BLaER1 treated with 17β-estradiol and CSF1 and Interleukin-3, amounts not matched to agents 10 nM and 100 nM (cell line): Measurements from ENCODE around the gene GATAD2A.
A peak's percentile ranks its signal among the peaks of the same experiment; 100 is the strongest.

ENCODE experiments used
- H3K27ac ChIP-seq, 11 experiments: shearing (Covaris generic); formaldehyde crosslinking; 2 replicates each; pipeline ENCODE4 v1.8.1; 2022
- H3K27me3 ChIP-seq, 11 experiments: shearing (Covaris generic); formaldehyde crosslinking; 2 replicates each; pipeline ENCODE4 v1.8.1; 2022
- H3K36me3 ChIP-seq, 11 experiments: shearing (Covaris generic); formaldehyde crosslinking; 2 replicates each; pipeline ENCODE4 v1.8.1; 2022
- H3K4me1 ChIP-seq, 10 experiments: shearing (Covaris generic); formaldehyde crosslinking; 2 replicates each; pipeline ENCODE4 v1.8.1; 2022
- H3K4me2 ChIP-seq, 11 experiments: shearing (Covaris generic); formaldehyde crosslinking; 2 replicates each; pipeline ENCODE4 v1.8.1; 2022
- H3K4me3 ChIP-seq, 10 experiments: shearing (Covaris generic); formaldehyde crosslinking; 2 replicates each; pipeline ENCODE4 v1.8.1; 2022
- H3K9ac ChIP-seq, 11 experiments: shearing (Covaris generic); formaldehyde crosslinking; 2 replicates each; pipeline ENCODE4 v1.8.1; 2022
- H3K9me3 ChIP-seq, 11 experiments: shearing (Covaris generic); formaldehyde crosslinking; replicated peaks in 1 of 11; 2 replicates each; pipeline ENCODE4 v1.8.1; 2022
- H4K20me1 ChIP-seq, 11 experiments: shearing (Covaris generic); formaldehyde crosslinking; 2 replicates each; pipeline ENCODE4 v1.8.1; 2022
- Cebpa-rat ChIP-seq, 11 experiments: shearing (Covaris generic); IDR thresholded peaks; 2 replicates each; pipeline ENCODE4 v1.8.1; 2022

The GATAD2A gene

DNA sequence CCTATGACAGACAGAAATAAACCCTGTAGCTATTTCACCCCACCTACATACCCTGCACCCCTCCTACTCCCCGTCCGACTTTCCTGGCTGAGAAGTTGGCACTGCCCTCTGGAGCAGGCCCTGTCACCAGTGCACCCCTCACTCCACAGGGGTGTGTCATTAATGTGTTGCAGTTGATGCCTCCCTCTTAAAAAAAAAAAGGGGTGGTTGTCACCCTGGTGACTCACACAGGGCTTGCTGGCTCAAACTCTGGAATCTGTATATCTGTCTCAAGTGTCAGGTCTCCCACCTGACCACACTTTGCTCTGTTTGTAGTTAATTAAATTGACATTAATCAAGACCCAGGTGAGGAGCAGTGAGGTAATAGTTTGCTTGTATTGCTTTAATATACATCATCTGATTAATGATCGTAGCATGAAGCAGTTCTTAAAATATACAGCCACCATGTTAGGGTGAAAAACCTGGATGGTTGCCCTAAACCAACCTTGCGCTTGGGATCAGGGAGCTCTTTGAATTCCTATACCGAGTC is 2.0 kb upstream of the GATAD2A start:
- Histone ChIP-seq H3K4me1 (peaks cover 79 to 89% (median 82%) of the 10 kb centered on the region in 10 experiments), H3K9ac (peak overlapping the region in 8 of 11 experiments; percentile 4 to 51 (median 16); a peak in 9 of 22 replicates), H3K9me3 (no peaks in the 10 kb centered on the region), H3K27me3 (no peaks in the 10 kb centered on the region), H3K36me3 (peaks cover 0 to 7% (median 0%) of the 10 kb centered on the region in 11 experiments; a peak in 4 of 22 replicates), H3K4me3 (no peak overlapping the region), H4K20me1 (peaks cover 21 to 96% (median 85%) of the 10 kb centered on the region in 11 experiments), H3K4me2 (peak overlapping the region; percentile 14 to 97 (median 76); a peak in 21 of 22 replicates), H3K27ac (peak overlapping the region in 8 of 11 experiments; percentile 9 to 54 (median 25); a peak in 10 of 22 replicates)
- TF ChIP-seq Cebpa-rat (IDR thresholded peaks at IDR 0.05) = no peak

DNA sequence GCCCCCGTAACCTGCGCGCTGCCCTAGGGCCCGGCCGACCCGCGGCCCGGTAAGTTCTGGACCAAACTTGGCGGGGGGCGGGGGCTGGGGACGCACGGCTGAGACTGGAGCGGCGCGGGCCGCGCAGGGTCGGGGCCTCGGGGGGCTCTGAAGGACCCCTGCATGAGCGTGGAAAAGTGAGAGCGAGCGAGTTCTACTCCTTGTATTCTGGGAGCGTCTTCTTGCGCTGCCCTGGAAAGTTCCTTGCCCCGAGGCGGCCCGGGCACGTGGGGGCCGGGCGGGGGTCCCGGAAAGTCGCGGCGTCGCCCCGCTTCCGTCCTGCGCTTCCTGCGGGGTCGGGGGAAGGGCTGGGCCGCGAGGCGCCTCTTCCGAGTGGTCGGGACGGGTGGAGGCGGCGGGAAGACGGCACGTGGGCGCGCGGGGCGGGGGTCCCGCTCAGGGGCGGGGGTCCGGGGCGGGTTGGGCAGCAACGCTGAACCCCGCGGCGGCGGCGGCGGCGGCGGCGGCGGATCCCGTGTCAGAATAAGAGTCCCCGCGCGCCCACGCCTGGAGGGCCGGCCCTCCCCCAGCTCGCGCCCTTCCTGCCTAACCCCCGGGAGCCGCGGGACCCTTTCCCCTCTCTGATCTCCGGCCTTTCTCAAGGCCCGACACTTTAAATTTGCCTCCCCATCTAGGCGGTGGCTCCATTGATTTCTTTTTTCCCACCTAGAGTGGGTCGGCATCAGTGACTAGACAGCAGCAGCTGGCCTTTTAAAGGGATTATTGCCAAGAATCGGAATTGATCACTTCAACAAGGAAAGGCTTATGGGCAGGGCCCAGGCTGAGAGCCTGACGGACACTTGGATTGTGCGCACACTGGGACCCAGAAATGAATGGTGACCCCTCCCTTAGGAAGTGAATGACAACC is 749 bp downstream of the GATAD2A start:
- Histone ChIP-seq H3K36me3 (peaks cover 6 to 21% (median 10%) of the 10 kb centered on the region in 11 experiments; a peak in 17 of 22 replicates), H3K4me3 (peak overlapping the region; percentile 83 to 93 (median 89)), H3K27me3 (no peaks in the 10 kb centered on the region), H3K9me3 (no peaks in the 10 kb centered on the region), H3K27ac (peak overlapping the region; percentile 83 to 96 (median 92)), H4K20me1 (peaks cover 48 to 96% (median 90%) of the 10 kb centered on the region in 11 experiments), H3K9ac (peak overlapping the region; percentile 89 to 97 (median 93)), H3K4me2 (peak overlapping the region; percentile 82 to 99 (median 95)), H3K4me1 (peaks cover 80 to 88% (median 84%) of the 10 kb centered on the region in 10 experiments)
- TF ChIP-seq Cebpa-rat (IDR thresholded peaks at IDR 0.05) = no peak

- Histone ChIP-seq H3K4me2 (peak overlapping the region; percentile 82 to 99 (median 95)), H4K20me1 (peaks cover 56 to 96% (median 90%) of the 10 kb centered on the region in 11 experiments), H3K27me3 (no peaks in the 10 kb centered on the region), H3K36me3 (peaks cover 11 to 29% (median 17%) of the 10 kb centered on the region in 11 experiments; a peak in 19 of 22 replicates), H3K27ac (peak overlapping the region; percentile 7 to 96 (median 92); a peak in 20 of 22 replicates), H3K4me3 (peak overlapping the region; percentile 83 to 93 (median 89)), H3K9ac (peak overlapping the region; percentile 89 to 97 (median 93)), H3K9me3 (no peaks in the 10 kb centered on the region), H3K4me1 (peaks cover 74 to 87% (median 80%) of the 10 kb centered on the region in 10 experiments)
- TF ChIP-seq Cebpa-rat (IDR thresholded peaks at IDR 0.05) = no peak
Measured at GRCh38 chr19:19406878-19407632, 1.6 kb downstream of the GATAD2A start.

GRCh38 chr19:19407633-19407930 is 2.1 kb downstream of the GATAD2A start:
- Histone ChIP-seq H3K9me3 (no peaks in the 10 kb centered on the region), H3K27me3 (no peaks in the 10 kb centered on the region), H3K27ac (peak overlapping the region; percentile 5 to 95 (median 89); a peak in 16 of 22 replicates), H3K9ac (peak overlapping the region; percentile 89 to 97 (median 93)), H3K4me1 (peaks cover 70 to 85% (median 75%) of the 10 kb centered on the region in 10 experiments), H3K36me3 (peaks cover 11 to 34% (median 20%) of the 10 kb centered on the region in 11 experiments; a peak in 19 of 22 replicates), H3K4me3 (peak overlapping the region; percentile 83 to 93 (median 89); a peak in 17 of 20 replicates), H4K20me1 (peaks cover 62 to 96% (median 90%) of the 10 kb centered on the region in 11 experiments), H3K4me2 (peak overlapping the region; percentile 82 to 99 (median 95))
- no peak for TF ChIP-seq Cebpa-rat (IDR thresholded peaks at IDR 0.05)

DNA sequence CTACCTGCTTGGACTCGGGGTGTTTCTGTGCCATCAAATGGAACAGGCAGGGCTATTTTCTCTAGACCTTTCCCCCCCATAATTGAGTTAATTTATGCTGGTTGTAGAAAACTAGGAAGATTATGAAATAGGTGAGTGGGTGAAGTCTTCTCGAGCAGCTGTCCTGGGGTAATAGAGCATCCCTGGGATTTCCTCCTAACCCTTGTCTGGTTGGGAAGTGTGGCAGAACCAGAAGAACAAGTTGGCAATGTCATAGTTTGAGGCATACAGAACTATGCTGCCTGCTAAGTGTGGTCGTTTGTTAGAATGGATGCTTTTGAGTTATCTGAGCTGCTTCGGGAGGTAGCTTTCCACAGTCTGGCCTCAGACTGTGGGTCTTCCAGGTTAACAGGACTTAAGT is 3.7 kb downstream of the GATAD2A start:
- H3K4me2 ChIP-seq = peak overlapping the region; percentile 76 to 99 (median 94)
- 0 out of 20 replicates have a peak overlapping the region, but pooled peaks of 1 of the 10 experiments have one; percentile 3 for H3K4me3 ChIP-seq

DNA sequence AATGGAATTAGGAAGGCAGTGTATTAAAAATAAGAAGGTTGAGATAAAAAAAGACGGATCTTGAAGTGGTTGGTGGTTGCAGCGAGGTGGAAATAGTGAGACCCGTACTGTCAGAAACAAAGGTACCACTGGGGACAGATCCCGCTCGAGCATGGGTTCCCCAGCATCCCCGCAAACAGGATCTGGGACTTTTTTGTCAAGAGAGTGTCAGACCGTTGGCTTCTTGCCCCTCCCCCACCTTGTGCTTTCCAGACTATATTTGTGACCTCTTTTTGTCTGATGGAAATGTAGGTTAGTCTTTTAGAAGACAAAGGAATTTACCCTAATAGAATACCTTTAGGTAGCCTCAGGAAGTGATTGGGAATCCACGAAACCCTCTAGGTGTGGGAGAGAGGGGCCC is 4.2 kb downstream of the GATAD2A start:
- Histone ChIP-seq H3K36me3 (peaks cover 15 to 51% (median 30%) of the 10 kb centered on the region in 11 experiments; a peak in 19 of 22 replicates), H3K4me1 (peaks cover 50 to 76% (median 67%) of the 10 kb centered on the region in 10 experiments), H3K9ac (peak overlapping the region in 8 of 11 experiments; percentile 5 to 56 (median 38); a peak in 14 of 22 replicates), H3K4me2 (peak overlapping the region; percentile 76 to 99 (median 94)), H3K4me3 (0 out of 20 replicates have a peak overlapping the region, but pooled peaks of 1 of the 10 experiments have one; percentile 3), H3K9me3 (no peaks in the 10 kb centered on the region), H3K27me3 (no peaks in the 10 kb centered on the region), H4K20me1 (peaks cover 82 to 96% (median 90%) of the 10 kb centered on the region in 11 experiments), H3K27ac (peak overlapping the region in 6 of 11 experiments; percentile 0 to 95 (median 16); a peak in 5 of 22 replicates)
- TF ChIP-seq Cebpa-rat (IDR thresholded peaks at IDR 0.05) = no peak

More for the DNA sequence above, 3.7 kb downstream of the GATAD2A start:
- H3K9ac ChIP-seq = peak overlapping the region in 8 of 11 experiments; percentile 5 to 56 (median 38); a peak in 16 of 22 replicates
- TF ChIP-seq Cebpa-rat (IDR thresholded peaks at IDR 0.05) = no peak
- peak overlapping the region in 5 of 11 experiments; percentile 0 to 95 (median 11); a peak in 3 of 22 replicates for H3K27ac ChIP-seq
- no peaks in the 10 kb centered on the region for H3K9me3 ChIP-seq
- H4K20me1 ChIP-seq = peaks cover 78 to 96% (median 90%) of the 10 kb centered on the region in 11 experiments
- peaks cover 15 to 46% (median 28%) of the 10 kb centered on the region in 11 experiments; a peak in 19 of 22 replicates for H3K36me3 ChIP-seq
- no peaks in the 10 kb centered on the region for H3K27me3 ChIP-seq
- peaks cover 54 to 80% (median 69%) of the 10 kb centered on the region in 10 experiments for H3K4me1 ChIP-seq

DNA sequence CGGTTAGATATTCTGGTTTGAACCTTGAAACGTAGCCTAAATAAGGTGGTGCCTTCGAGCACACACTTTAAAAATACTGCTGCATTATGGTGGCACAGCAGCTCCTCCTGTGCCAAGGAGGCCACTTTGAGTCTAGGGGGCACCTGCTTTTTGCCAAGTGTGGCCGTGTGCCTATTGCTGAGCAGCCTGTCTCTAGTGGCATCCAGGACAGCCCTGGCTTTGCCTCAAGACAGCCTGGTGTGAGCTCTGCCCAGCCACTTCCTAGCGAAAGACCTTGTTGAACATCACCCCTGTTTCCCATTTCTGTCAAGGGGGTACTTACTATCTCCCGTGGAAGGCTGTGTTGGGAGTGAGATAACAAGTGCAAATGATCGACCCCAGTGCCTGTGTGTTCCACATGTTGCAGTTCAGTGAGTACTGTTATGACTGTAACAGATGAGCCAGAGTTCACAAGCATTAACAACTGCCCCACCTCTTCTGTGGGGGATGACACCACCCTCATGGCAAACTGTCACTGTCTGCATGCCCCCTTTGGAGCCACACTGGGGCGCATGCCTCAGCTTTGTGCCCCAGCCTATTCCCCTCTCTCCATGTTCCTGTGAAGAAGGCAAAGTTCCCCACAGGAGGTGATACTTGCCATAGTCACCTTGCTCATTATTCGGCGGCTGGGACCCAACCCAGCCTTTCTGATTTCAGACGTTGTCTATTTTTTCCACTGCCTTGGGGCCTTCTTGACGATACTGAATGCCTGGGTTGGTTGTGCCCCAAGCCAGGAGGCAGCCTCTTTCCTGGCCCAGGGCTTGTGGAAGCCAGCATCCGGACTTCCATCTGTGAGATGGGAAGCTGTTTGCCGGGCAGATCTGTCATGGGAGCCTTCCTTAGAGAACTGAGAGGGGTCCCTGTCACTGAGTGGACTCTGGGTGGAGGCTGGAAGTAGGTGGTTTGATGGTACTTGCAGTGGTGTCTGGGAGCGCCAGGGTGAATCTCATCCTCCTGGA is 5.4 kb downstream of the GATAD2A start:
- H3K4me3 ChIP-seq = no peak overlapping the region
- H3K4me2 ChIP-seq = peak overlapping the region in 9 of 11 experiments; percentile 0 to 54 (median 33); a peak in 11 of 22 replicates
- peaks cover 15 to 63% (median 32%) of the 10 kb centered on the region in 11 experiments; a peak in 19 of 22 replicates for H3K36me3 ChIP-seq
- no peaks in the 10 kb centered on the region for H3K27me3 ChIP-seq
- no peak for TF ChIP-seq Cebpa-rat (IDR thresholded peaks at IDR 0.05)
- 0 out of 22 replicates have a peak overlapping the region, but pooled peaks of 1 of the 11 experiments have one; percentile 2 for H3K27ac ChIP-seq
- H3K9me3 ChIP-seq = no peaks in the 10 kb centered on the region
- H4K20me1 ChIP-seq = peaks cover 94 to 100% (median 96%) of the 10 kb centered on the region in 11 experiments
- peaks cover 48 to 76% (median 69%) of the 10 kb centered on the region in 10 experiments for H3K4me1 ChIP-seq
- 0 out of 22 replicates have a peak overlapping the region, but pooled peaks of 1 of the 11 experiments have one; percentile 17 for H3K9ac ChIP-seq
